Measurements from ENCODE around the gene APOBEC3A.
"Not testable (repeated sequence)": the region's sequence is repeated elsewhere in the genome, so short reads cannot be mapped to it uniquely, and the experiment has no call there.

APOBEC3A gene

GRCh38 chr22:38954414-38955043 lies 2.9 kb upstream of the APOBEC3A start:
- TF ChIP-seq CTCF (IDR thresholded peaks at IDR 0.05; ENCODE audit: extremely low read depth, missing control alignments) = no peak
- DNase-seq (ENCODE audit: low spot score) = no peak

GRCh38 chr22:38955250-38955905 lies 2.0 kb upstream of the APOBEC3A start:
- DNase-seq (ENCODE audit: low spot score) = no peak
- TF ChIP-seq CTCF (IDR thresholded peaks at IDR 0.05; ENCODE audit: extremely low read depth, missing control alignments) = no peak

GRCh38 chr22:38955926-38956325 lies 1.5 kb upstream of the APOBEC3A start:
- TF ChIP-seq CTCF (IDR thresholded peaks at IDR 0.05; ENCODE audit: extremely low read depth, missing control alignments) = no peak
- DNase-seq (ENCODE audit: low spot score) = no peak

- TF ChIP-seq CTCF (IDR thresholded peaks at IDR 0.05; ENCODE audit: extremely low read depth, missing control alignments) = no peak
These were observed 858 bp upstream of the APOBEC3A start for GRCh38 chr22:38956551-38956950.

GRCh38 chr22:38957808-38958650 lies 620 bp downstream of the APOBEC3A start:
- TF ChIP-seq CTCF (IDR thresholded peaks at IDR 0.05; ENCODE audit: extremely low read depth, missing control alignments) = no peak
- no peak for DNase-seq (ENCODE audit: low spot score)

More at GRCh38 chr22:38956551-38956950, 858 bp upstream of the APOBEC3A start:
- DNase-seq (ENCODE audit: low spot score) = no peak

GRCh38 chr22:38958651-38958943 lies 1.2 kb downstream of the APOBEC3A start:
- DNase-seq (ENCODE audit: low spot score) = not testable (repeated sequence)

GRCh38 chr22:38959590-38959989 lies 2.2 kb downstream of the APOBEC3A start:
- no peak for DNase-seq (ENCODE audit: low spot score)

GRCh38 chr22:38960673-38961072 lies 3.3 kb downstream of the APOBEC3A start:
- DNase-seq (ENCODE audit: low spot score) = not testable (repeated sequence)

More at GRCh38 chr22:38959590-38959989, 2.2 kb downstream of the APOBEC3A start:
- TF ChIP-seq CTCF (IDR thresholded peaks at IDR 0.05; ENCODE audit: extremely low read depth, missing control alignments) = no peak

GRCh38 chr22:38963291-38963738 lies 5.9 kb downstream of the APOBEC3A start:
- not testable (repeated sequence) for DNase-seq (ENCODE audit: low spot score)
